SU-DHL-6 (cell line): ENCODE data around the gene SLC7A6.

Source experiments
- CTCF ChIP-seq: fragments of 200-600 bp; sonication (generic); IDR thresholded peaks from one replicate; pipeline ENCODE4 v1.5.1; 2017; ENCODE audit warnings: antibody characterized with exemption, mild to moderate bottlenecking, low read length, moderate library complexity; ENCODE audit not compliant: insufficient read depth, poor library complexity, severe bottlenecking
- EZH2phosphoT487 ChIP-seq: fragments of 200-600 bp; sonication (generic), shearing (Covaris generic); conservative IDR thresholded peaks from 2 replicates; pipeline ENCODE4 v1.6.1; 2018; ENCODE audit warnings: mild to moderate bottlenecking, antibody characterized with exemption, low read length, moderate library complexity, mixed read lengths

- TF ChIP-seq CTCF, result no peak
- no peak for TF ChIP-seq EZH2phosphoT487
These were observed 26.9 kb upstream of the SLC7A6 start for GRCh38 chr16:68237243-68238028.
